ENCODE measurements around the gene VSTM5.

VSTM5 gene

DNA sequence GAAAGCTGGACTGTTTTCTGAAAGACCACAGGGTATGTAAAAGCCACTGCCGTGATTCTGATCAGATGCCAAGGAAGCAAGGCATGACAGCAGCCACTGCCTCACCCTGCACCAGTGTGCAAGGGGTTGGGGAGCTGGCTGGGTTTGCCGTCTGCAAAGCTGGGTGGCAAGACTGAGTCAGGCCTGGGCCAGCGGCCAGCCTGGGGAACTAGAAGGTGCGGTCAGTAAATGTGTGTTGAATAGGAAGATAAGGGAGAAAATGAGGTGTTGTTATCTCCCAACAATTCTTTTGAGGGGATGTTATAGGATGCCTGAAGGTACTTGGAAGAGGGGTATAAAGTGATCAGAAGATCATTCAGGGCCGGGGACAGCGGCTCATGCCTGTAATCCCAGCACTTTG, 8.0 kb downstream of the VSTM5 start:
- peak; percentile 13 for DNase-seq (ENCODE audit: low read depth)

DNA sequence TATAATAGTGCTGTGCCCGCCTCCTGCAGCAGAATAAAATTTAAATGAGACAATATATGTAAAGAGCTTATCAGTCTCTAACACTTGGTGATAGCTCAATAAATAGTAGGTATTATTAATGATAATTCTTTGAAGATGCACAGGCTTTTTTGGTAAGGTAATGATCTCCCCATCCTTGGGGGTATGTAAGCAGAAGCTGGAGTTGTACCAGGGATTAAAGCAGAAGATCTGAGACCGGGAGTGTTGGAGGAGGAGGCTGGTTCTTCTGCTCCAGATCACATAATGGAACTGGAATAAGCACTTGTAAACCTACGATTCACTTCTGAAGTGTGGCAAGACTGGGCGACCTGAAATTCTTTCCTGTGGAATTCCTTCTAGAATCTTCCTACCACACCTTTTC, 8.4 kb downstream of the VSTM5 start:
- no peak for DNase-seq (ENCODE audit: low read depth)

DNA sequence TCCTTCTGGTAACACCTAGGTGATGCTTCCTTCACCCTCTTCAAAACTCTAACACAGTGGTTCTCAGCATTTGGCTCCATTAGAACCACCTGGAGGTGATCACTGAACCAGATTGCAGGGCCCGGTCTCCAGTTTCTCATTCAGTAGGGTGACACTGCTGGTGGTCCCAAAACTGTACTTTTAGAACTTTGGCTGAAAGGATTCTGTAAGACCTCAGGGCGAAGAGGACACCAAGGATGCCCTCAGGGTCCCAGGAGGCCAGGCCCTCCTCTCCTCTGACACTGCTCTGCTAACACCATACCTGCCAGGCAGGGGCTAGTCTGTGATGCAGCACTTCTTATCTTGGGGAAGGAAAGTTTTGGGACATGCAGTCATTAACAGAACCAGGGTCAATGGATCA, 9.0 kb downstream of the VSTM5 start:
- DNase-seq (ENCODE audit: low read depth), result no peak

- DNase-seq (ENCODE audit: low read depth), result no peak
Measured at GRCh38 chr11:93840981-93841380, 9.4 kb downstream of the VSTM5 start.

- no peak for DNase-seq (ENCODE audit: low read depth)
Measured at GRCh38 chr11:93840180-93840579, 10.2 kb downstream of the VSTM5 start.

- DNase-seq (ENCODE audit: low read depth), result no peak
Measured at GRCh38 chr11:93838967-93839366, 11.5 kb downstream of the VSTM5 start.

DNA sequence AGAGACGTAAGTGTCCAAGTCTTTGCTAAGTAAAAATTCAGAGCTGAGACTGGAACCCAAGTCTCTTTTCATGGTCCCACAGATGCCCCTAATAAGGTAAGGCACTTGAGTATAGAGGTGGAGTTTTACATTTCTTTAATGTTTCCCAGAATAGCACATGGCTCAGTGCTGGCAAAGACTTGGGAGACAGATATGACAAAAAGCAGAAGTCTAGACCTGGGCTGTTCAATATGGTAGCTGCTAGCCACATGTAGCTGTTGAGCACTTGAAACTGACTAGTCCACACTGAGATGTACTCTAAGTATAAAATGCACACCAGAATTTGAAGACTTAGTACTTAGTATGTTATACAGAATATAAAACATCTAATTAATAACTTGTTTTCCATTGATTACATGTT, 17.6 kb downstream of the VSTM5 start:
- no peak for DNase-seq (ENCODE audit: low read depth)

DNA sequence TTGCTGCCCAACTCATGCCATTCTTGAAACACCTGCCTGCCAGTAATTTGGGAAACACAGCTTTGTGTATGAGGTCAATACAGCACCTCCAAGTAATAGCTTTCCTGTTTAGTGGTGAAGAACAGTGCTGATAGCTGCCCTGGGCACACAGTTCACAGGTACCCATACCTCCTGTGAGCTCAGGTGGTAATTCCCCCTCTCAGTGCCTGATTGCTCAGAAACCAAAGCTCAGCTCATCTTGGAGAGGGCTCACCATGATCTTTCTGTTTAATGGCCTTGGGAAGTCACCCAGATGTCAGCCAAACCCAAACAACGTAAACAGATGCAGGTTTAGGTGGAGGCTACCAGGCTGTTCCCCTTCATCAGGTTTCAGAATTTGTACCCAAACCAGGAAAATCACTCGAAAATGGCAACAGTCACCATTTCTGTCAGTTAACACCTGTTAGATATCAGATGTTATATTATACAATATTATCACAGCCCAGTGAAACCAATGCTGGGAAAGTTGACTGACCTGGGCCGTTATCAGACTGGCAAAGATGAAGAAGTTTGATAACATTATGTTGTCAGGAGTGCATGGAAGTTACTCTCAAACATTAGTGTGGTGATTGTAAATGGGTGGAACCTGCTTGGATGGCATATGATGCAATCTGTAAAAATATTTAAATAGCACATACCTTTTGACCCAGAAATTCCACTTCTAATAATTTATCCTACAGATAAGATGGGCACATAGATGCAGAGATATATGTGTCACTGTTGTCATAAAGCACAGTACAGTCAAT, 18.9 kb downstream of the VSTM5 start:
- no peak for DNase-seq (ENCODE audit: low read depth)

DNA sequence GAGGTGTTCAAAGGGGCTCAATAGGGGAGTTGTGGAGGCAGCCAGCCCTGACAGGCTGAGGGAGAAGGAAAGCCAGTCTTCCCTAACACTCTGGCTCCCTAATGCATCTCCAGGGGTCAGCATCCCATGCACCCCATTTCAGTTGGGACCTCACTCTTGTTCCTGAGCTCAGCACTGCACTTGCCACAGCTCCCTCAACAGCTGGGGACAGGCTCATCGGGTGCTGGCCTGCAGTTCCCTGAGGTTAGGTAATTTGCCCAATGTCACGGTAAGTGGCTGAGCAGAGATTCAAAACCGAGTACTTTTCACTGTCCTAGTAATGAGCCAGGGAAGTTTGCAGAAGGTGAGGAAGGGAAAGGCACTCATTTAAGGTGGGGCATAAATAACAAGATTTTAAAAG, 20.8 kb downstream of the VSTM5 start:
- no peak for DNase-seq (ENCODE audit: low read depth)

DNA sequence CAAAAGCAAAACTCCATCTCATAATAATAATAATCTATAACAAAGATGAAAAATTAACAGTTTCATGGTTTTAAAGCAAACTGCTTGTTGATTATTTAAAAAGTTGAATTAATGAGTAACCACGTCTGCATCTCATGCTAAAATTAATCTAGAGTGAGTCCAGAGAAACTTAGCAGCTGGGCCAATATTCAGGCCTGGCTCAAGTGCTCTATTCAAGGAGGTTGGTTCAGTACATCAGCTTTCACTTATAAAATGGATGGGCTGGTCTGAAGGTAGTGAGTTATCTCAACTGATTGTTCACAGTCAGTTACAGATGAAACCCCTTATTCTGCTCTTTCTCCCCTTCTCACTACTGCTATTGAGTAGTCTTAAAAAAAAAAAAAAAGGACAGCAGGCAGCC, 23.1 kb downstream of the VSTM5 start:
- DNase-seq (ENCODE audit: low read depth), result no peak

GRCh38 chr11:93823210-93823609, 27.2 kb downstream of the VSTM5 start:
- no peak for DNase-seq (ENCODE audit: low read depth)

DNA sequence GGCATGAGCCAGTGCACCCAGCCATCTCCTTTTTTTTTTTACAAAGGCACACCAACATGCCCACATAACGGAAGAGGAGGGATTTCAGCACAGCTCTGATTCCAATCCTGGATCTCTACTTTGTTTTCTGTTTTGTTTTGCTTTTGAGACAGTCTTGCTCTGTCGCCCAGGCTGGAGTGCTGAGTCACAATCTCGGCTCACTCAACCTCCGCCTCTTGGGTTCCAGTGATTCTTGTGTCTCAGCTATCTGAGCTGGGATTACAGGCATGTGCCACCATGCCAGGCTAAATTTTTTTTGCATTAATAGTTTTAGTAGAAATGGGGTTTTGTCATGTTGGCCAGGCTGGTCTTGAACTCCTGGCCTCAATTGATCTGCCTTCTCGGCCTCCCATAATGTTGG, 28.1 kb downstream of the VSTM5 start:
- DNase-seq (ENCODE audit: low read depth), result no peak

GRCh38 chr11:93821617-93822016, 28.8 kb downstream of the VSTM5 start:
- DNase-seq (ENCODE audit: low read depth), result no peak

DNA sequence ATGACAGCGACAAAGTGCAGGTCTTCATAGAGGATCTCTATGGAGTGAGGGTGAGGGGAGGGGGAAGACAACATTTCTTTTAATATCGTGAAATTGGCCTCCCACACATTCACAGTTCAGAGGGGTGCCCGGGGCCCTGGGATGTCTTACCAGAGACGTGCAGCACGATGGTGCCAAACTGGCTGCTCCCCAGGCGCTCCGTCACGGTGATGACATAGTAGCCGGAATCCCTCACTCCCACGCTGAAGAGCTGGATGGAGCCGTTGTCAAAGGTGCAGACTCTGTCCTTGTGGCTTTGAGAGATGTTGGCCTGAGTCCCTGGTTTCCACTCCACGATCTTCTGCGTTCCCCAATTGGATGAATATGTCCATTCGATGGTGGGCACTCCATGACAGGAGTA, 29.6 kb downstream of the VSTM5 start:
- DNase-seq (ENCODE audit: low read depth), result no peak

- DNase-seq (ENCODE audit: low read depth), result no peak
Measured at GRCh38 chr11:93819966-93820695, 30.3 kb downstream of the VSTM5 start.

- no peak for DNase-seq (ENCODE audit: low read depth)
Measured at GRCh38 chr11:93817426-93818348, 32.7 kb downstream of the VSTM5 start.

- no peak for DNase-seq (ENCODE audit: low read depth)
Measured at GRCh38 chr11:93814966-93815633, 35.3 kb downstream of the VSTM5 start.

GRCh38 chr11:93813974-93814373, 36.4 kb downstream of the VSTM5 start:
- no peak for DNase-seq (ENCODE audit: low read depth)

DNA sequence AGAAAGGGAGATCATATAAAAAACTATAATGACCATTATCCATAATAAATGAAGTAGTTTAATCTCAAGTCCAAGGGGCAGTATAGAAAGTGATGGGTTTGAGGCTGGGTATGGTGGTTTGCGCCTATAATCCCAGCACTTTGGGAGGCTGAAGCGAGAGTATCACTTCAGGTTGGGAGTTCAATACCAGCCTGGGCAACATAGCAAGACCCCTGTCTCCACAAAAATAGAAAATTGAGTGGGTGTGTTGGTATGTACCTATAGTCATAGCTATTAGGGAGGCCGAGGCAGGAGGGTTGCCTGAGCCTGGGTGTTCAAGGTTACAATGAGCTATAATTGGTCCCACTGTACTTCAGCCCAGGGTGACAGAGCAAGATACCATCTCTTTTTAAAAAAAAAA, 42.4 kb downstream of the VSTM5 start:
- no peak for DNase-seq (ENCODE audit: low read depth)

GRCh38 chr11:93804879-93805278, 45.5 kb downstream of the VSTM5 start:
- DNase-seq (ENCODE audit: low read depth), result no peak

DNA sequence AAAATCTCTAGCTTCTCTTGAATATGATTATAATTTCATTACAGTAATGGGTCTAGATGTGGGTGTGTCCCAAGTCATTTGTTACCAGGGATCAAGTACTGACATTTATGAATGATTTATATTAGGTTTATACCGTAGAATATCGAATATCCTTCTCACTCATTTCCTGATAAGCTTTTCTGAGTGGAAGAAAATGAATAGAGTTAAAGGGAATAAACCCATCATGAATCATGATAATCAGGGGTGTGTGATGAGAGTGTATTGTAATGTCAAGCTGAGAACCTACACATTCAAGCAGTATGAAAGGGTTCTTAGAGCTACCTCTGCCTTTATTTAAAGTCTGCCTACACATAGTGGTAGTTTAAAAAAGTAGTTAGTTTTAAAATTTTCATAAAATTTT, 49.1 kb downstream of the VSTM5 start:
- DNase-seq (ENCODE audit: low read depth), result no peak

Measured in fibroblast of gingiva (primary cell).